Activated CD4-positive, alpha-beta T cell treated with anti-CD3 and anti-CD28 coated beads for 24 hours (primary cell): ENCODE data around the gene SLC30A3.

Experiments
- DNase-seq, 2 donors: peaks; one replicate each; pipeline ENCODE4 v3.0.0-alpha.2; 2020; ENCODE audit warnings: low read depth in 2 of 2

SLC30A3 gene

DNA sequence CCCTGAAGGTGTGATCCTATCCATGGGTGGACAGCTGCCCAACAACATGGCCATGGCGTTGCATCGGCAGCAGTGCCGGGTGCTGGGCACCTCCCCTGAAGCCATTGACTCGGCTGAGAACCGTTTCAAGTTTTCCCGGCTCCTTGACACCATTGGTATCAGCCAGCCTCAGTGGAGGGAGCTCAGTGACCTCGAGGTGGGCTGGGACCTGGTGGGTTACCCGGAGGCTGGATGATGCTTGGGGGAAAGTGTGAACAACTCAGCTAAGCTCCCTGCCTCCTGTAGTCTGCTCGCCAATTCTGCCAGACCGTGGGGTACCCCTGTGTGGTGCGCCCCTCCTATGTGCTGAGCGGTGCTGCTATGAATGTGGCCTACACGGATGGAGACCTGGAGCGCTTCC lies 29.5 kb downstream of the SLC30A3 start:
- no peak for DNase-seq

DNA sequence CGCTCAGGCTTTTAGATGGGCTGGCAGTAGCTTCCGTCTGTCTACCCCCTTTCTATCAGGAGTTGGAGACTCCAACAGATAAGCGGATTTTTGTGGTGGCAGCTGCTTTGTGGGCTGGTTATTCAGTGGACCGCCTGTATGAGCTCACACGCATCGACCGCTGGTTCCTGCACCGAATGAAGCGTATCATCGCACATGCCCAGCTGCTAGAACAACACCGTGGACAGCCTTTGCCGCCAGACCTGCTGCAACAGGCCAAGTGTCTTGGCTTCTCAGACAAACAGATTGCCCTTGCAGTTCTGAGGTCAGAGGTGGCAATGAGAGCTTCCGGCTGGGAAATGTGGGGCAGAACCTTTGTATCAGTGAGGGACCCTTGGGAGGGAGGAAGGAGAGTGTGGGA lies 30.9 kb downstream of the SLC30A3 start:
- no peak for DNase-seq

DNA sequence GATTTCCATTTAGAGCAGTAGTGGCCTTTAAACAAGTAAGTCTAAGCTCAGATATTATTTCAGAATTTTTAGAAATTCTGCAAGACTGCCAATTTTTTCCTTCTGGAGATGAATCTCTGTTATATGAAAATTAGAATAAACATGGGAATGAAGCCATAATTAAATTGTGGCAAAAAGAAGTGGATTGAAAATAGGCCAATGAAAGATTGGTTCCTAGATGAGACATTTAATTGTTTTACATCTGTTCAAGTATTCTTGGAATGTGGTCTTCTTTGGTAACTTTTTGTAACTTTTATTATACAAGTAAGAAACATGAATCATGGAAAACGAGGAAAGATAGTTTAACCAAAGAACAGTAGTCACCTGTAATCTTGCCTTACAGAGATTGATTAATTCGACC lies 35.3 kb downstream of the SLC30A3 start:
- DNase-seq: no peak

DNA sequence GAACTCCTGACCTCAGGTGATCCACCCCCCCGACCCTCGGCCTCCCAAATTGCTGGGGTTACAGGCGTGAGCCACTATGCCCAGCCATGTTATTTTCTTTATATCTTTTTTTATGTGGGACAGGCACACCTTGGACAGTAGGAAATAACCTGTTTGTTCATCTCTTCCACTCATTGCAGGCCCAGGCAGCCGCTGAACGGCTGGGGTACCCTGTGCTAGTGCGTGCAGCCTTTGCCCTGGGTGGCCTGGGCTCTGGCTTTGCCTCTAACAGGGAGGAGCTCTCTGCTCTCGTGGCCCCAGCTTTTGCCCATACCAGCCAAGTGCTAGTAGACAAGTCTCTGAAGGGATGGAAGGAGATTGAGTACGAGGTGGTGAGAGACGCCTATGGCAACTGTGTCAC lies 37.3 kb downstream of the SLC30A3 start:
- DNase-seq: no peak

DNA sequence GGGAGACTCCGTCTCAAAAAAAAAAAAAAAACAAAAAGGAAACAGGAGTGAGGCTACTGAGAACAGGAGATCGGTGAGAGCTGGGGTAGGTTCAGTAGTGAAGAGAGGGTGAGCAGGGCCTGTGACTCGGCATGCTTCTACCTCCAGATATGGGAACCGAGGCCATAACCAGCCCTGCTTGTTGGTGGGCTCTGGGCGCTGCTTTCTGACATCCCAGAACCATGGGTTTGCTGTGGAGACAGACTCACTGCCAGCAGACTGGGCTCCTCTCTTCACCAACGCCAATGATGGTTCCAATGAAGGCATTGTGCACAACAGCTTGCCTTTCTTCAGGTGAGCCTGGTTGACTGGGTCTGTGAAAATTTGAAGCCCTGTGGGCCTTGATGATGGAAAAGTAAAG lies 39.4 kb downstream of the SLC30A3 start:
- no peak for DNase-seq

DNA sequence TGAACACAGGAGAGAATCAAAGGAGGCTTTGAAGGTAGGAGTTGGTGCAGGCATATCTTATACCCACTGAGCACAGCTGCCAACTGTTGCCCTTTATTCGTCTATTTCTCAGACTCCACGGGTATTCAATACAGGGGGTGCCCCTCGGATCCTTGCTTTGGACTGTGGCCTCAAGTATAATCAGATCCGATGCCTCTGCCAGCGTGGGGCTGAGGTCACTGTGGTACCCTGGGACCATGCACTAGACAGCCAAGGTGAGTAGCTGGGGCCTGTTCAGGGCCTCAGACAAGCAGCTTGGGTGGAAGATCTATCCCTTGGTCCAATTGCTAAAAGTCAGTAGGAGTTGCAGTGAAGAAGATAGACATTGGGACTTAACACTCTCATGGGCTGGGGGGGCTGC lies 40.4 kb downstream of the SLC30A3 start:
- no peak for DNase-seq

- DNase-seq: no peak
These were observed 41.7 kb downstream of the SLC30A3 start for GRCh38 chr2:27221166-27221565.

DNA sequence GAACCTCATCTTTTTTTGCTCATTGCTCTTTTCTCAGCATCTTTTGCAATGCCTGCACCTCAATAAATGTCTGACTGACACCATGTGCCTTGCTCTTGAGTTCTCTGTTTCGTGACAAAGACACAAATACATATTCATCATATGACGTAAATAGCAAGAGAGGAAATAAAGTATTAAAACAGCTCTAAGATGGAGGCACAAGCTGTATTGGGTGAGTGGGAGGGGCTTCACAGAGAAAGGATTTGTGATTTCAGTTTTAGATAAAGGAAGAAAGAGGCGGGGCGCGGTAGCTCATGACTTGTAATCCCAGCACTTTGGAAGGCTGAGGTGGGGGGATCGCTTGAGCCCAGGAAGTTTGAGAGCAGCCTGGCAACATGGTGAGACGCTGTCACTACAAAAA lies 42.8 kb downstream of the SLC30A3 start:
- no peak for DNase-seq

DNA sequence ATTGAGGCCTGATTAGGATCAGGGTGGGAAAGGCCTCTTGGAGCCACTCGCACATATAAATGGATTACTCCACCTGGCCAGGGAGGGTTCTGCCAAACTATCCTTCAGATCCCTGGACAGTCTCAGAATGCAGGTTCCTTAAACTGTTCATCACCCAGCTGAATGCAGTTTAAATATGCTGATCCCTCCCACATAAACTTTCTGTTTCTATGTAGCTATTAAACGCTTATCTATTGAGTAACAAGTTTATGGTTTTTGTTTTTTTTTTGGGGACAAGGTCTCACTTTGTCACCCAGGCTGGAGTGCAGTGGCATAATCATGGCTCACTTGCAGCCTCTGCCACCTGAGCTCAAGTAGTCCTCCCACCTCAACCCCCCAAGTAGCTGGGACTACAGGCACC lies 43.8 kb downstream of the SLC30A3 start:
- DNase-seq: no peak

GRCh38 chr2:27218614-27219013 lies 44.2 kb downstream of the SLC30A3 start:
- no peak for DNase-seq

GRCh38 chr2:27217173-27218121 lies 45.4 kb downstream of the SLC30A3 start, which contains the start of gene CAD:
CAD (plus strand) TSS chr2:27217369; CDS start chr2:27217552, 183 bp downstream.
- peak; percentile 87 for DNase-seq

- no peak for DNase-seq
These were observed 46.3 kb downstream of the SLC30A3 start for GRCh38 chr2:27216416-27217137.

DNA sequence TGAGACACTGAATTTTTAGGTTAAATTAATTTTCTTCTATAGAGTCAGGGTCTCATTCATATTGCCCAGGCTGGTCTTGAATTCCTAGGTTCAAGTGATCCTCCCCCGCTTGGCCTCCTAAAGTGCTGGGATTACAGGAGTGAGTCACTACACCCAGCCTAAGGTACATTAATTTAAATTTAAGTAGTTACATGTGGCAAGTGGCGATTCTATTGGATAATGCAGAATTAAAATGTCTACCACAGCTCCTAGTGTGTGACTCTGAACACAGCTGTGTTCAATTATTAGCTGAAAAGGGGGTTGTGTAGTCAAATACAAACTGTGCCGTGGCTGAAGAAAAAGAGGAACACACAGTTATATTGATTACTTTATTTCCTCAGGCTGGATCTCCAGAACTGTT lies 47.9 kb downstream of the SLC30A3 start:
- DNase-seq: no peak

GRCh38 chr2:27212626-27213471 lies 50.0 kb downstream of the SLC30A3 start:
- DNase-seq: no peak

GRCh38 chr2:27211943-27212625 lies 50.8 kb downstream of the SLC30A3 start, which contains the start of the genes ATRAID and SLC5A6:
ATRAID (plus strand) TSS chr2:27212041; CDS start chr2:27212369, 328 bp downstream.
SLC5A6 (minus strand) TSS chr2:27212268; CDS start chr2:27207650, 4,618 bp downstream.
- peak; percentile 76 to 77 for DNase-seq

DNA sequence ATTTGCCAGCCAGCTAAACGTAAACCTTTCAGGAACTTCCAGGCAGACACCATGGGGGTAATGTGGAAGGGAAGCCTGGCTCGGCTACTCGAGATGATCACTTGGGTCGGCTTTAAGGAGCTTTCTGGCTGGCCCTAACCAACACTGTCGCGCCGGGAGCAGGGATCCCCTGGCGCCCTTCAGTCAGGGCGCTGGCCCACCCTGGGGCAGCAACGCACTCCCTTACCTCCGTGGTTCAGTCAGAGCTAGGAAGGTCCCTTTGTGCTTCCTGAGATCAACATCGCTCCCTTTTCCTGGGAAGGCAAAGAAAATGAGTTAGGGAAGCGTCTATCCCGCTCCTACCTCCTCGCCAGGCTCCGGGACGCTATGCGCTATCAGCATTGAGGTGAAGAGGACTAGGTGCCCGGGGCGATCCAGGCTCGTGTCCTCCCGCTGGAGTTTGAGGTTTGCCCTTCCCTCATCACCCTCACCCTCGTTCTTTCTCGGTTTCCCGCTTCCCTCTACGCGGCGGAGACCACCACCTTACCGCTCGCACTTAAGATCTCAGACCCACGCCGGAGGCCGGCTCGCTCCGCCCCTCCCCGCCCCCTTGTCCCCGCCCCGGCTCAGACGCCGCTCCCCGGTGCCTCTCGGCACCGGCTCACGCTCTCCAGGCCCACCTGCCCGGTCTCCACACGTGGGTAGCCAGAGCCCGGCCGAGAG lies 51.5 kb downstream of the SLC30A3 start:
- no peak for DNase-seq

- DNase-seq: no peak
These were observed 53.0 kb downstream of the SLC30A3 start for GRCh38 chr2:27209621-27210401.

DNA sequence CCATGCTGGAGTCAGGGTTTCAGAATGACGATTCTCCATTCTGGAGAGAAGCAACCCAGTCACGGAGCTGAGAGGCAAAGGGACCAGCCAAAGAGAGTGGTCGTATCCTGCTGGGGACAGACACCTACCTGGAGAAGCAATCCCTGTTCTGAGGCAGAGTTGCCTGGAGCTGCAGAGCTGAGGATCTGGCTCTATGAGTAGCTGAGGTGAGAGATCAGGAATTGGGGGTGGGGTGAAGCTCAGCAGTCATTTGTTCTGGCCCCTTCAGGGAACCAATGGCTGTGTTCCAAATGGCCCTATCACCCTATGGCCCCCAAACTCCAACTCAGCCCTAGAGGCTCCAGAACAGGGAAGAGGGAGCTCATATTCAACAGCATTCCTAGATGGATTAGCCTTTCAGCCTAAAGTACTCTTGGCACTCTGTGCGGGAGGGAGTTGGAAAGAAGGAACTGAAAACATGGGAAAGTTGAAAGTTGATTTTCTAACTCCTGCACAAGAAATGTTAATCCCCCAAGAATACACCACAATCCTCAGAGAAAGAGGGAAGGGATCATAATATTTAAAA lies 54.3 kb downstream of the SLC30A3 start:
- no peak for DNase-seq

DNA sequence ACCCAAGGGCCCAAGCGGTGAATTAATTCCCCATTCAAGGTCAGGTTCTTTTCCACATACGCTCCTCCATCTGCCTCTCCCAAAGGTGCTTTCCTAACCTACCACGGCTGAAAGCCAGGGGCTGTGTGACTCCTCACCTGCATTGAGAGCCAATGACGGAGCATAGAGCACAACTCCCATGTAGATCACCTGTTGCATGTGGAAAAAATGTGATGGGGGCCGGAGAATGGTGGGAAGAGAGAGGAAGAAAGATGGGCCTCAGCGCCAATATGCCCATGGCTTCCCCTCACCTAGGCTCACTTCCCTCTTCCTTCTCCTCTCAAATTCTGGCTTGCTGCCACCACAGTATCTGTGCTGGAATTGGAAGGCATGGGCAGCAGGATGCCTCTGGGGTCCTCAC lies 56.5 kb downstream of the SLC30A3 start:
- DNase-seq: no peak
